ENCODE results near the gene PCGF1. TPM values are rescaled to one million over a fixed set of nuclear protein-coding genes. Genes with fewer than 3 reads are reported as not detected.

The PCGF1 gene
- total RNA-seq, 1 experiment from 2014 or later = 19.3 TPM

DNA sequence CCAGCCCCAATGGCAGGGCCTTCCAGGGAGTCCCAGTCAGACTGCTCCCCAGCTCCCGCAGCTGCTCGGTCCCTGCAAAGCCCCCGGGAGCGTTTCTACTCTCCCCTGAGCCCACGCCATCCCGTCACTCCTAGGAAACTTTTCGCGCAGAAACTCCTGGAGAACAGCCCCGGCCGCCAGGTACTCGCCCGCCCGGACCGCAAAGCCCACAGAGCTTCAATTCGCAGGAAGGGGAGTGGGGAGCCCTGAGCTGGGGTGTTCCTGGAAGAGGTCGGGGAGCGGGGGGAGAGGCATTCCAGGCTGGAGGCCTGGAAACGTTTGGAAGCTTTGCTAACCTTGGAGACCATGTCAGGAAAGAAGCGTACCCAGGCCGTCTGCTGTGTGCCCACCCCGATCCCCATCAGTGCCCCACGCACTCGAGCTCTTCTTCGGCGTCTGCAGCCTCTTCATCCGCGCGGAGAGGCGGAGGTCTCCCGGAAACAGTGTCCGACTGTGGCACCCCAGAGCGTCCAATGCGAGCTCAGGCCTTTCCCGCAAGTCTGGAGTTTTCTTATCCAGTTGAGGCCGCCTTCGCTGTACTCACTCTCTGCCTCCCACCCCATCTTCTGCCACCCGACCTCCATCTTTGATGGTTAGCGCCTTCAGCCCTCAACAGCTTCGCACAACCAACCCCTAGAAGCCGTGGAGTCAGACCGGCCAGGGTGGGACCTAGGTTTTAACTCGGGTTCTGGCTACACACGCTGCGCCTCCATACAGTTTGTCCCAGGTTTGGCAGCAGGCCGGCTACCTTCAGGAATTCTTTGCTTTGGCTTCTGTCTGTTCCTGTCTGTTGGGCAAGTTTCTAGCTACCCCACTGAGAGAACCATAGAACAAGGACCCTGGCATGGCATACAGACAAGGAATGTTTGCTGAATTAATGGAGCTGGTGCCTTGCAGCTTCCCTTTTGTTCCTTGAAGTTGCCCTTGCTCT is 3.7 kb downstream of the PCGF1 start:
- Histone ChIP-seq H3K27ac (peak overlapping the region; percentile 19; the same call in 1 of the 2 replicates), H3K36me3 (peaks cover 31% of the 10 kb centered on the region)

DNA sequence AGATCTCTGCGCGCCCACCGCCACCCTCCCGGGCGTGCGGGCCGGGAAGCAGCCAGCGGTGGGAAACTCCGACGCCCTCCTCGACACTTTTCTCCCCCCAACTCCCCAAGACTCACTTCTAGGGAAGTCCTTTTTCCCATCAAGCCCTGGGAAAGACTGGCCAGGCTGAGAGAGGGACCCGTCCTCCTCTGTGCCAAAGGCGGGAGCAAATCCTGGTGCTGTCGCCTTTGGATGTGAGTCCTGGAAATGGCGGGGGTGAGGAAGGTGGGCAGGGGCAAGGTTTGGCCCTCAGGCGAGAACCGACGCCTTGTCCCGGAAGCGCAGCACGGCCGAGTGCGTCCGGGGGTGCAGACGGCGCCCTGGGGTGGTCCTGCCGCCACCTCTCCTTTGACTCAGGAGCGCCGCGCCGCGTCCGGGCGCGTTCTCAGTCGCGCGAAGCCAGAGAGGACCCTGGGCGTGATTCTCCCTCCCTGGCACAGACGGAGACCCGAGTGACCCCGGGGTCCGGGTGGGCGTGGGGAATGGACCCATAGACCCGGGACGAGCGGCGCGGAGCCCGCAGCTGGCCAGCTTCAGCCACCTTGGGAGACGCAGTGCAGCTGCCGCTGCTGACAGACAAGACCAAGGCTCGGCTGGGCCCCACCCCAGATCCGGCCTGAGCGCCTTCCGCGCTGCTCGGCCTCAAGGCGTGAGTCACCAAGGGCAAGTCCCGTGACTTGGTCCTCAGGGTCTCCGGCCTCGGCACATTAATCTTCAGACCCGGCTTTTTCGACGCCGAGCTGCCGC is 4.6 kb downstream of the PCGF1 start:
- Histone ChIP-seq H3K9me3 (replicated peaks) (no peaks in the 10 kb centered on the region), H3K27me3 (replicated peaks) (peaks cover 29% of the 10 kb centered on the region), H3K27ac (peak overlapping the region; percentile 19; the same call in 1 of the 2 replicates), H3K4me3 (peak overlapping the region; percentile 39), H3K4me1 (replicated peaks) (peaks cover 49% of the 10 kb centered on the region), H3K36me3 (peaks cover 31% of the 10 kb centered on the region)
- peak; percentile 53 to 79 for DNase-seq (ENCODE audit: low read depth in 1 of 2, low spot score in 2 of 2)

More for the DNA sequence above, 3.7 kb downstream of the PCGF1 start:
- Histone ChIP-seq H3K4me3 (peak overlapping the region; percentile 39), H3K27me3 (replicated peaks) (peaks cover 21% of the 10 kb centered on the region), H3K9me3 (replicated peaks) (no peaks in the 10 kb centered on the region), H3K4me1 (replicated peaks) (peaks cover 46% of the 10 kb centered on the region)
- no peak for DNase-seq (ENCODE audit: low read depth in 1 of 2, low spot score in 2 of 2)

DNA sequence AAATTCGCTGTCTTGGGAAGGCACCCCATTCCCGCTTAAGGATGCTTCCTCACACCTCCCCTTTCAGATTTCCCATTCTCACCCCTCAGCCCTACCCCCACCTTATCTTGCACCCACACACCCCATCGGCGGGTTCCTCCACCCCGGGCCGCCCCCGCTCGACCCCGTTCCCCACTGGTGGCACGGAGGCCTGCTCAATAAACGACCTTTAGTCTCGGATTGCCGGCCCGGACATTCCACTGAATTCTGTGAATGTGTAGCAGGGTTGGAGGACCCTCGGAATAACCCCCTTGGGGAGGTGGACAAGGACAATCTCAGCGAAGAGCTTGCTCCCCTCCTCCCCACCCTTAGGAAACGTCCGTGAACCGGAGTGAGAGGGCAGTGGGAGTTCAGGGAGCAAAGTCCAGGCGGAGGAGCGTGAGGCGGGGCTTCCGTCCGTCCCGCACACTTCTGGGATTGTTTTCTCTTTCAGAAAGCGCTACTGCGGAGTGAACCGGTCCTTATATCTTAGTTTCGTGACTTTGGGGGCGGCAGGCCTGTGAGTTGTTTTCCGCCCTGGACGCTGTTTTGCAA is 5.3 kb downstream of the PCGF1 start:
- Histone ChIP-seq H3K27me3 (replicated peaks) (peaks cover 36% of the 10 kb centered on the region), H3K9me3 (replicated peaks) (no peaks in the 10 kb centered on the region), H3K27ac (no peak overlapping the region), H3K36me3 (peaks cover 28% of the 10 kb centered on the region), H3K4me1 (replicated peaks) (peaks cover 49% of the 10 kb centered on the region), H3K4me3 (peak overlapping the region; percentile 39)
- DNase-seq (ENCODE audit: low read depth in 1 of 2, low spot score in 2 of 2) = no peak

DNA sequence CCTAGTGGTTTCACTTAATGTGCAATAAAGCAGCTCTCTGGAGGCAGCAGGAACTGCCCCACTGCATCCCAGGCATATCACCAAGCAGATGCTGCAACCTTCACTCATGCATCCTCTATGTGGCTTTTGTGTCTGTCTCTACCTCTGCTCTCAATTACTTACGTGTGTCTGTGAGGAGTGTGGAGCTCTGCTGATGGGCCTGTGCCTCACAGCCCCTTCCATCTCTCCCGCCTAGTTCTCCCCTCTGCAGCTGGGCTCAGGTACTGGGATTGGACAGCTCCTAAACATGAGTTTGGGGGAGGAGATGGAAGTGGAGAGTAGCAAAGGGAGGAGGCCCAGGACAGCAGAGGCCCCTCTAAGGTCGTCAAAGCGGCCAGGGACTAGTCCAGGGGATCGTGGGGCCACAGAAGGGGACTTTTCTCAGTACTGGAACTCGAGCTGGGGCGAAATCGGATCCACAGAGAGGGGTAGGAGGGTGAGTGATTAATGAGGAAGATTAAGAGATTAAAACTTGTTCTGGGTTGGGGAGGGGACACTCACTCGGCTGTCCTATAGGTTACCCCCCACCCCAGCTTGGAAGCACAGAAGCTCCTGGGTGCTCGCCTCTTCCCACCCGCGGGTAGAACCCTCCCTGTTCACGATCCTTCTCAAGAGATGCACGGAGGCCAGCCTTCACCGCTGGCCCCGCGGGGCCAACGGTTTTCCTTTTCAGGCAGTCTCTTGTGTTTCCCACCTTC is 6.0 kb downstream of the PCGF1 start:
- no peak for DNase-seq (ENCODE audit: low read depth in 1 of 2, low spot score in 2 of 2)
- Histone ChIP-seq H3K36me3 (peaks cover 21% of the 10 kb centered on the region), H3K4me3 (no peak overlapping the region), H3K9me3 (replicated peaks) (no peaks in the 10 kb centered on the region), H3K4me1 (replicated peaks) (peaks cover 43% of the 10 kb centered on the region), H3K27ac (no peak overlapping the region), H3K27me3 (replicated peaks) (peaks cover 36% of the 10 kb centered on the region)

DNA sequence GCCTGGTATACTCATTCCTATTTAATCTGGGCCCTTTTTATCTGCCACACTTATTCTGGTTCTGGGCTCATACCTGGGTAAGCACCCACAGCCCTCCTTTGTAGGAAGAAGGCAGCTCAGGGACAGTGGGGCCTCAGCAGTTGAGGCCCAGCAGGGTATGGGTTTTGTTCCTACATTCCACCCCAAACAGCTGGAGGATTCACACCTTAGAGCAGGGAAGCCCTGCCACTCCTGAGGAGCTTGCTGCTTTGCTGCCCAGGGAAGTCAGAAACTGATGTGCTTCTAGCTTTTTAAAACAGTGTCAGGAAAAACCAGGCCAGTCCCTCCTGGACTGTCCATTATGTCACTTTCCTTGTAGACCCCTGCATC is 6.9 kb downstream of the PCGF1 start:
- H3K27ac ChIP-seq = no peak overlapping the region
- no peak for DNase-seq (ENCODE audit: low read depth in 1 of 2, low spot score in 2 of 2)
- H3K27me3 ChIP-seq (replicated peaks) = peaks cover 36% of the 10 kb centered on the region
- peaks cover 11% of the 10 kb centered on the region for H3K36me3 ChIP-seq
- peaks cover 35% of the 10 kb centered on the region for H3K4me1 ChIP-seq (replicated peaks)
- no peak overlapping the region for H3K4me3 ChIP-seq
- no peaks in the 10 kb centered on the region for H3K9me3 ChIP-seq (replicated peaks)

DNA sequence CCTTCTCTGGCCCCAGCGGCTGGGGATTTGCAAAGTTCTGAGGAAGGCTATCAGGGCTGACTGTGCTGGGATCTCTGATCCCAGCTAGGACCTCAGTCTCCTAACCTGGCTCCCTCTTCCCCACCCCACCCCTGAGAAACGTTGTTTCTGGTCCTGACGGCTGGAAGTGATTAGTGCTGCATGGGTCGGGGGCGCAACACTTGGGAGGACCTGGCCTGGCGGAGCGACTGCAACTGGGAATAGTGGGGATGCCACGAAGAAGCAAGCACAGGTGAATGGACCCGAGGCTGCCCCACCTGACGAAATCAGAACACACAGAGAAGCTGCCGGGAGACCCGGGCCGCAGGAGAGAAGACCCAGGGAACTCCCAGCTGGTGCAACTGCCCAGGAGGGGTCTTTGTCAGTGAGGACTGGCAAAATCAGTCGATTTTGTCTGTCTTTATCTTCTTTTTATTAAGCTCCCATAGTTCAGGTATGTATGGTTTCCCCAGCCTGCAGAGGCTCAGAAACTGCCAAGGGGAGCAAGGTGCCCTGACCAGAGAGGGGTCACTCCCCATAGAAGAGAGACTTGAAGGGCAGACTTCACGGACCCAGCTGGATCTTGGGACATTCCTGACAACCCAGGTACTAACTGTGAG is 7.4 kb downstream of the PCGF1 start:
- peaks cover 6% of the 10 kb centered on the region for H3K36me3 ChIP-seq
- no peak overlapping the region for H3K4me3 ChIP-seq
- peaks cover 36% of the 10 kb centered on the region for H3K27me3 ChIP-seq (replicated peaks)
- H3K4me1 ChIP-seq (replicated peaks) = peaks cover 35% of the 10 kb centered on the region
- DNase-seq (ENCODE audit: low read depth in 1 of 2, low spot score in 2 of 2) = no peak
- no peaks in the 10 kb centered on the region for H3K9me3 ChIP-seq (replicated peaks)
- H3K27ac ChIP-seq = no peak overlapping the region

DNA sequence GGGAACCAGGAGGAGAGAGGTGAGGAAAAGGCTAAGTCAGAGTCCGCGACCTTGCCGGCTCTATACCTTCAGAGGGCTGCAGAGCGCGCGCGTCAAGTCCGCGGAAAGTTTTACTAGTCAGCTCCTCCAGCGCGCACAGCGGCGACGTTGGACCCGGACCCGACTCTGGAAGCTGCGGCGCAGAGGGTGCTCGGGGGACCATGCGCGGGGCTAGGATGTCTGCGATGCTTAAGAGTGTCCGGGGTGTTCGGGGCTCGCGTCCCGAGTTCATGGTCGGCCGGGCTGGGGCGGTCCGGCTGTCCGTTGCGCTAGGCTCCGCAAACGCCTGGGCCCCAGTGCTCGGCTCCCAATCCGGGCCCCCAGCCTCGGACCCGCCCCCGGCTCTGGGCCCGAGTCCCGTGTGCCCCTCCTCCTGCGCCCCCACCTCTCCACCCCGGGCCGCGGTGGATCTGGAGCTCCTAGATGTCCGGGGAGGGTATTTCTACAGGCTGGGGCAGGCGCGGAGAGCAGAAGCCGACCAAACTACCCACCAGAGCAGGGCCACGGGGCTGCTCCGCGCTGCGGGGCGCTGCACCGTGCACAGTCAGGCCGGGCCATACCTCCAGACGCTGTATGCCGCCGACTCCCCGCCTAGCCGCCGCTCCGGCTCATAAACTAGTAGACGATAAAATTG is 8.1 kb downstream of the PCGF1 start, which contains the start of gene LBX2:
Gene LBX2 (minus strand): TSS at position 337 of the 673 bp plus-strand sequence. CDS start 66 bp downstream, at position 271.
- Histone ChIP-seq H3K27ac (no peak within 1 kb of the TSS), H3K4me3 (no peak within 1 kb of the TSS; the same call in 1 of the 2 replicates), H3K36me3 (peaks cover 7% of the 10 kb centered on the region), H3K9me3 (replicated peaks) (no peaks in the 10 kb centered on the region), H3K27me3 (replicated peaks) (peaks cover 36% of the 10 kb centered on the region), H3K4me1 (replicated peaks) (peaks cover 35% of the 10 kb centered on the region)
- no peak for DNase-seq (ENCODE audit: low read depth in 1 of 2, low spot score in 2 of 2)

DNA sequence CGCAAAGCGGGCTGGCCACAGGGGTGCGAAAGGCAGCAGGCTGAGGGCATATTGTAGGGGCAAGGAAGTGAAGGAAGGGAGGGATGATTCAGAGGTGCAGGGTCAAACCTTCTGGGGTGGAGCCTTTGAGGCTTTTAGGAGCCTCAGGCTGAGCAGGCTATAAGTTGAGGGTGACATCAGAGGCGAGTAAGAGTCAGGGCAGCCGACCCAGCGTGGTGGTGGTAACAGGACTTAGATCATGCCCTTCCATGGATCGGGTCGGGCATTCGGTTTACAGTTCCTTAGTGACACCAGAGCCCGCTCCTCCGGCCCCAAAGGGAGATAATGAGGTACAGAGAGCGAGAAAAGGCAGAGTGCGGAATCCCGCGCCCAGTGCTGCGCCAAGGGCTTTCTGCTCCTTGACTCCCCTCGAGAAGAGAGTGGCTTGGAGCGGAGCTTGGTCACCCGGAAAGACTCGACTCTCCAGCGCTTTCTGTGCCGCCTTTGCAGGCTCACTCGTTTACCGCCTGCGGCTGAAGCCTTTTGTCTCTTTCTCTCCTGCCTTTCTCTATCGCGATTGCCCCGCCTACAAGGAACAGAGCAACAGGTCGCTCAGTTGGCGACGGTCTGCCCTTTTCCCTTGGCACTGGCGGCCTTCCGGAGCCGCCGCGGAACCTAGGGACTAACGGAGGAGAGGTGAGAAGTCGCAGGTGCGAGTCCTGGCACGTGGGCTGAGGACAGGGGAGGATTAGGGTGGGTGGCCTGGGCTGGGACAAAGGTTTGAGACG is 8.8 kb downstream of the PCGF1 start:
- H3K27ac ChIP-seq = no peak overlapping the region
- peaks cover 33% of the 10 kb centered on the region for H3K4me1 ChIP-seq (replicated peaks)
- H3K9me3 ChIP-seq (replicated peaks) = no peaks in the 10 kb centered on the region
- H3K27me3 ChIP-seq (replicated peaks) = peaks cover 36% of the 10 kb centered on the region
- peak in 1 of 2 experiments; percentile 29 for DNase-seq (ENCODE audit: low read depth in 1 of 2, low spot score in 2 of 2)
- H3K36me3 ChIP-seq = peaks cover 8% of the 10 kb centered on the region
- H3K4me3 ChIP-seq = no peak overlapping the region; the same call in 1 of the 2 replicates

DNA sequence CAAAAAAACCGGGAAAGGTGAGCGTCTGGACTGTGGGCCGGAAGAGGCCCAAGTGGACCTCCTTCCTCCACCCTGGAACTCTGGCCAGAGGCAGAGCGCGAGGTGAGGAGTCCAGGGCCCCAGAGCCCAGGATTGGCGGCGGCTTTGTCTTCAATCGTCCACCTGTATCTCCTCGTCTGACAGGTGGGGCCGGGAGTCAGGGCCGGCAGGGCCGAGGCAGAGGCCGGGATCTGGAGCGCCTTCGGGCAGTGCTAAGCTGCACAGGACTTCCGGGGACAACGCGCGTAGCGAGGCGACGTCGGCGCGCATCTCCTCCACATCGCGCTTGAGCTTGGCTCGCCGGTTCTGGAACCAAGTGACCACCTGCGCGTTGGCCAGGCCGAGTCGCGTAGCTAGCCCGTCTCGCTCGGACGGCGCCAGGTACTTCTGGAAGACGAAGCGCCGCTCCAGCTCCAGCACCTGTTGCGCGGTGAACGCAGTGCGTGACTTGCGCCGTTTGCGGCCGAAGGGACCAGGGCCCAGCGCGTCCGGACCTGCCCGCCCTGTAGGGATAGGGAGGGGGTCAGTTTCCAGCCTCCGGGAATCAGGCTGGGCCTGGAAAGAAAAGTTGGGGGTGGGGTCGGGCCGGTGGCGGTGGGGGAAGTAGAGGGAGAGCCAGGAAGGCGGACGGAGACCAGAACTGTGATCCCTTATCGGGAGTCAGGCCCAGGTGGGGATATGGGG is 9.6 kb downstream of the PCGF1 start:
- H3K36me3 ChIP-seq = peaks cover 12% of the 10 kb centered on the region
- no peak overlapping the region for H3K27ac ChIP-seq
- H3K9me3 ChIP-seq (replicated peaks) = no peaks in the 10 kb centered on the region
- no peak for DNase-seq (ENCODE audit: low read depth in 1 of 2, low spot score in 2 of 2)
- peaks cover 25% of the 10 kb centered on the region for H3K4me1 ChIP-seq (replicated peaks)
- H3K27me3 ChIP-seq (replicated peaks) = peaks cover 36% of the 10 kb centered on the region
- no peak overlapping the region for H3K4me3 ChIP-seq

DNA sequence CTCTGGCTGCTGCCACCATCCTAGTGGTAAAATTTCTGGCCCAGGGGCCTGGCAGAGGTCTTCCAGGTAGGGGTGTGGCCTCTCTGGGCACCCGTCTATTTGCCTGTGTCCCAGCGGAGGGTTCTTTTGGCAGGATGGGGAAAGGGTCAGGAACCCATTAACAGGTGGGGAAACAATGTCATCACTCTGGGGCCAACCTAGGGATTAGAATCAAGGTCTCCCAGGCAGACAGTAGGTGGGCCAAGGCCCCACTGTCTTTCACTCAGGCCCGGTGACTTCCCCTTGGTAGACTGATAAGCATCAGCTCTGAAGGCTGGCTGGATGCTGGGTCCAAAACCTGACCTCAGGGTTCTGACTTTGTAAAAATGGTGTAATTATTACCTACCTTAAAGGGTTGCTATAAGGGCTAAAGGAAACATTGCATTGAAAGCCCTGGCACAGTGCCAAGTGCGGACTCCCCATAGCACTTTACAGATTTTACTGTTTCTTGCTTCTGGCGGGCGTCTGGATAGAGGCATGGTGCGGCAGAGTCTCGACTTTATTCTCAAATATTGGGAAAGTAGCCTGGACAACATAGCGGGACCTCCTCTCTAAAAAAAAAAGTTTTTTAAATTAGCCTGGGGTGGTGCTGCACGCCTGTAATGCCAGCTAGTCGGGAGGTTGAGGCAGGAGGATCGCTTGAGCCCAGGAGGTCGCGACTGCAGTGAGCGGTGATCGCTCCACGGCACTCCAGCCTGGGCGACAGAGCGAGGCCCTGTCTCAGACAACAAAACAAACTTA is 10.3 kb downstream of the PCGF1 start:
- H3K27ac ChIP-seq = no peak overlapping the region
- H3K4me3 ChIP-seq = no peak overlapping the region
- peaks cover 20% of the 10 kb centered on the region for H3K36me3 ChIP-seq
- peaks cover 20% of the 10 kb centered on the region for H3K4me1 ChIP-seq (replicated peaks)
- H3K9me3 ChIP-seq (replicated peaks) = no peaks in the 10 kb centered on the region
- no peak for DNase-seq (ENCODE audit: low read depth in 1 of 2, low spot score in 2 of 2)
- peaks cover 36% of the 10 kb centered on the region for H3K27me3 ChIP-seq (replicated peaks)

DNA sequence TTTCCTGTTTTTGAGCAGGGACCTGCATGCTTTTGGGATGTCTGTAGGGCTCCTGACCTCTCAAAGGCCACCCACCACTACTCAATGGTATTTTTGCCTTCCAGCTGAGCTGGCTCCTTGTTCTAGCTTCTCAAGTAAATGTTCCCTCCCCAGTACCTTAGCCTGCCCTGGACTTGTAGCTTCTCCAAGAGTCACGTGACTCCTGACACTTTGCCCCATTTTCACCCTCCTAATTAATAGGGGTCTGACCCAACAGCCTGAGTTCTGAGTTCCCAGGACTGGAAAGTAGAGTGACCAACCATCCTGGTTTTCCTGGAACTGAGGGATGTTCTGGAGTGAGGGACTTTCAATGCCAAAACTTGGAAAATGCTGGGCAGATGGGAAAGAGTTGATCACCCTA is 12.1 kb downstream of the PCGF1 start:
- Histone ChIP-seq H3K36me3 (peaks cover 36% of the 10 kb centered on the region), H3K4me3 (no peak overlapping the region), H3K4me1 (replicated peaks) (peaks cover 20% of the 10 kb centered on the region), H3K27me3 (replicated peaks) (peaks cover 32% of the 10 kb centered on the region), H3K27ac (no peak overlapping the region), H3K9me3 (replicated peaks) (no peaks in the 10 kb centered on the region)
- DNase-seq (ENCODE audit: low read depth in 1 of 2, low spot score in 2 of 2) = no peak

All from SJSA1 (cell line).